Measurements from ENCODE around the gene SLC24A3.

DNA sequence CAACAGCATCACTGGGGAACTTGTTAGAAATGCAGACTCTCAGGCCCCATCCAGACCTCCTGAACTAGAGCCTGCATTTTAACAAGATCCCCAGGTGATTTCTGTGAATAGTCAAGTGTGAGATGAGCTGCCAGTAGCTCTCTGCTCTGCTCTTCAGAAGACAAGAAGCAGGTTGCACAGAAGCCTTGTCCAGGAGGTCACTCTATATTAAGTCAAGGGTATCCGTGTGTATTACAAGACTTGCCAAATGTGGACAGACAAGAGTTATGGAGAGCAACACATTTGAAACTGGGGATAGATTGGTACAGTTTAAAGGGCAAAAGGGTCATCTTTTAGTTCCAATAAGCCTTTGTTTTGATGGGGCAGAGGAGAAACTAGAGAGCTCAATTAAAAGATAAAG lies 522.4 kb downstream of the SLC24A3 start:
- TF ChIP-seq, protein P1, sequence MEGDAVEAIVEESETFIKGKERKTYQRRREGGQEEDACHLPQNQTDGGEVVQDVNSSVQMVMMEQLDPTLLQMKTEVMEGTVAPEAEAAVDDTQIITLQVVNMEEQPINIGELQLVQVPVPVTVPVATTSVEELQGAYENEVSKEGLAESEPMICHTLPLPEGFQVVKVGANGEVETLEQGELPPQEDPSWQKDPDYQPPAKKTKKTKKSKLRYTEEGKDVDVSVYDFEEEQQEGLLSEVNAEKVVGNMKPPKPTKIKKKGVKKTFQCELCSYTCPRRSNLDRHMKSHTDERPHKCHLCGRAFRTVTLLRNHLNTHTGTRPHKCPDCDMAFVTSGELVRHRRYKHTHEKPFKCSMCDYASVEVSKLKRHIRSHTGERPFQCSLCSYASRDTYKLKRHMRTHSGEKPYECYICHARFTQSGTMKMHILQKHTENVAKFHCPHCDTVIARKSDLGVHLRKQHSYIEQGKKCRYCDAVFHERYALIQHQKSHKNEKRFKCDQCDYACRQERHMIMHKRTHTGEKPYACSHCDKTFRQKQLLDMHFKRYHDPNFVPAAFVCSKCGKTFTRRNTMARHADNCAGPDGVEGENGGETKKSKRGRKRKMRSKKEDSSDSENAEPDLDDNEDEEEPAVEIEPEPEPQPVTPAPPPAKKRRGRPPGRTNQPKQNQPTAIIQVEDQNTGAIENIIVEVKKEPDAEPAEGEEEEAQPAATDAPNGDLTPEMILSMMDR (IDR thresholded peaks at IDR 0.05; ENCODE audit: low read depth, low read length): no peak
- TF ChIP-seq EZH2phosphoT487 (IDR thresholded peaks at IDR 0.05; ENCODE audit: low read depth): no peak
